B cell (primary cell): ENCODE data around the gene DPYSL4. TPM values are rescaled to one million over a fixed set of nuclear protein-coding genes. Genes with fewer than 3 reads are reported as not detected.

ENCODE experiments used
- ATAC-seq: fragments of 200-7000 bp; cut with Tn5 transposase; one replicate; pipeline ENCODE4 v1.10.0; 2021; ENCODE audit warnings: low read depth, mild to moderate bottlenecking, moderate number of reproducible peaks, moderate library complexity
- CTCF ChIA-PET: fragments of 350-600 bp; sonication (Branson Sonifier 250); formaldehyde crosslinking; loops from one replicate; lab custom pipeline; 2021; ENCODE audit warnings: antibody characterized with exemption, inconsistent platforms; lab: Charles Lee
- POLR2A ChIA-PET: fragments of 350-600 bp; sonication (Branson Sonifier 250); formaldehyde crosslinking; loops from one replicate; lab custom pipeline; 2021; ENCODE audit warnings: antibody characterized with exemption; lab: Charles Lee
- DNase-seq: peaks from one replicate; pipeline ENCODE4 v3.0.0; 2013
- H2AFZ ChIP-seq: 2 replicates; pipeline ENCODE4 v1.6.1; 2012; ENCODE audit warnings: mild to moderate bottlenecking, low read depth, low read length; ENCODE audit not compliant: insufficient read depth, poor library complexity, severe bottlenecking
- H3K27ac ChIP-seq, 2 donors: 1 replicate in 1 of 2; 2 replicates in 1 of 2; pipeline ENCODE4 v1.5.1; 2012 to 2013; ENCODE audit warnings: low read length in 2 of 2, mild to moderate bottlenecking in 2 of 2, moderate library complexity in 1 of 2
- H3K27me3 ChIP-seq, 4 experiments: fragments of 200-600 bp in 1 of 4; sonication (generic) in 1 of 4; replicated peaks in 1 of 4; 1 replicate in 2 of 4; 2 replicates in 2 of 4; pipeline versions ENCODE4 v1.6.1 to v1.7.0; 2013 to 2016; ENCODE audit warnings: low read length in 3 of 4, mild to moderate bottlenecking in 2 of 4, mixed read lengths in 1 of 4, moderate library complexity in 1 of 4; ENCODE audit not compliant: insufficient read depth in 4 of 4, control insufficient read depth in 3 of 4; ENCODE audit errors: control extremely low read depth in 1 of 4
- H3K36me3 ChIP-seq, 2 experiments: replicated peaks in 1 of 2; 1 replicate in 1 of 2; 2 replicates in 1 of 2; pipeline versions ENCODE4 v1.6.1 to v1.7.1; 2013; ENCODE audit warnings: low read length in 1 of 2; ENCODE audit not compliant: insufficient read depth in 2 of 2, control insufficient read depth in 1 of 2; ENCODE audit errors: control extremely low read depth in 1 of 2, extremely low read depth in 1 of 2
- H3K4me1 ChIP-seq, 2 donors: fragments of 200-600 bp in 1 of 2; sonication (generic) in 1 of 2; 1 replicate in 1 of 2; 2 replicates in 1 of 2; pipeline versions ENCODE4 v1.5.1 to v1.6.1; 2013 to 2017; ENCODE audit warnings: low read length in 2 of 2; ENCODE audit not compliant: control insufficient read depth in 2 of 2, insufficient read depth in 2 of 2
- H3K4me2 ChIP-seq: replicated peaks from 2 replicates; pipeline ENCODE3; 2012; ENCODE audit warnings: mild to moderate bottlenecking, low read depth, low read length; ENCODE audit not compliant: poor library complexity, severe bottlenecking
- H3K4me3 ChIP-seq, 5 experiments: fragments of 200-600 bp in 1 of 5; sonication (generic) in 1 of 5; 1 replicate in 3 of 5; 2 replicates in 2 of 5; pipeline versions ENCODE4 v1.5.1 to v1.7.0; 2011 to 2016; ENCODE audit warnings: low read length in 4 of 5, mild to moderate bottlenecking in 4 of 5, low read depth in 2 of 5, control low read depth in 1 of 5, moderate library complexity in 1 of 5; ENCODE audit not compliant: insufficient read depth in 1 of 5; ENCODE audit errors: control extremely low read depth in 1 of 5, extremely low read depth in 1 of 5
- H3K79me2 ChIP-seq: fragments of 200-600 bp; sonication (generic); one replicate; pipeline ENCODE4 v1.6.0; 2016; ENCODE audit warnings: low read length; ENCODE audit not compliant: control insufficient read depth, insufficient read depth
- H3K9ac ChIP-seq: fragments of 200-600 bp; sonication (generic); 2 replicates; pipeline ENCODE4 v1.6.1; 2017; ENCODE audit warnings: mild to moderate bottlenecking, low read length, moderate library complexity
- H3K9me3 ChIP-seq, 3 donors: one replicate each; pipeline versions ENCODE4 v1.6.1 to v1.7.1; 2013; ENCODE audit warnings: low read length in 2 of 3; ENCODE audit not compliant: control insufficient read depth in 2 of 3, insufficient read depth in 1 of 3; ENCODE audit errors: control extremely low read depth in 1 of 3
- H4K20me1 ChIP-seq: 2 replicates; pipeline ENCODE4 v1.6.0; 2012; ENCODE audit warnings: mild to moderate bottlenecking, low read length; ENCODE audit not compliant: insufficient read depth, control insufficient read depth, poor library complexity, severe bottlenecking
- H3K27ac Mint-ChIP-seq: one replicate; pipeline ENCODE4 v1.8.0; 2021; ENCODE audit warnings: mixed read lengths
- H3K27me3 Mint-ChIP-seq: one replicate; pipeline ENCODE4 v1.8.0; 2021; ENCODE audit warnings: mixed read lengths
- H3K4me1 Mint-ChIP-seq: one replicate; pipeline ENCODE4 v1.8.0; 2021; ENCODE audit warnings: mixed read lengths
- H3K4me3 Mint-ChIP-seq: one replicate; pipeline ENCODE4 v1.8.0; 2021; ENCODE audit warnings: mixed read lengths
- H3K9me3 Mint-ChIP-seq: one replicate; pipeline ENCODE4 v1.8.0; 2022; ENCODE audit warnings: mixed read lengths; ENCODE audit not compliant: insufficient read depth
- CTCF ChIP-seq: fragments of 200-600 bp; IDR thresholded peaks from one replicate; pipeline ENCODE4 v1.8.0; 2022; ENCODE audit warnings: antibody characterized with exemption, mild to moderate bottlenecking
- EZH2 ChIP-seq: IDR thresholded peaks from 2 replicates; pipeline ENCODE4 v1.6.1; 2012; ENCODE audit warnings: borderline replicate concordance, low read depth, mild to moderate bottlenecking, moderate library complexity, low read length; ENCODE audit not compliant: insufficient read depth, poor library complexity, severe bottlenecking
- WGBS: methylation state at CpG from one replicate; pipeline ENCODE4 v1.1.5; 2013; ENCODE audit warnings: missing lambda C conversion rate; ENCODE audit not compliant: insufficient coverage; 5-methylcytosine and 5-hydroxymethylcytosine counted together
- intact Hi-C: fragments of 100-400 bp; cut with micrococcal nuclease; formaldehyde crosslinking; loops from one replicate; pipeline ENCODE4 v1.10.0; 2022
- polyA plus RNA-seq: library from polyadenylated mRNA; depleted of rRNA; stranded (reverse); fragments of >200 nt; gene quantifications from 2 replicates; pipeline ENCODE4 v1.2.3, GENCODE V29; 2012
- total RNA-seq, 2 donors: library from RNA; stranded (reverse); fragments of 120-200 nt in 1 of 2; gene quantifications; 1 replicate in 1 of 2; 2 replicates in 1 of 2; pipeline versions ENCODE4 v1.2.3 to v1.2.4, GENCODE V29; 2013 to 2022

Gene DPYSL4
- total and polyA plus RNA-seq, 2 donors (not counting 1 experiment from before 2014, with no cell fraction given) = 0.03 to 0.22 TPM

- no peak overlapping the region for H3K27ac Mint-ChIP-seq
- H3K4me3 Mint-ChIP-seq = no peak overlapping the region
- Histone ChIP-seq H3K36me3 (no peaks in the 10 kb centered on the region), H3K9ac (no peak overlapping the region), H3K4me3 (no peak overlapping the region), H3K27ac (no peak overlapping the region), H3K4me2 (no peak overlapping the region), H4K20me1 (no peaks in the 10 kb centered on the region), H3K79me2 (no peaks in the 10 kb centered on the region), H2AFZ (no peak overlapping the region), H3K4me1 (no peaks in the 10 kb centered on the region), H3K27me3 (no peaks in the 10 kb centered on the region), H3K9me3 (no peaks in the 10 kb centered on the region)
- intact Hi-C loops = no loop called here
- ATAC-seq (no peak), DNase-seq (no peak)
- TF ChIP-seq EZH2 = no peak
- no peak for TF ChIP-seq CTCF
- H3K9me3 Mint-ChIP-seq = no peaks in the 10 kb centered on the region
- 91% methylated on average over 47 of the region's 48 CpGs for WGBS
- CTCF ChIA-PET = no interaction called here
- POLR2A ChIA-PET = no interaction called here
- no peaks in the 10 kb centered on the region for H3K27me3 Mint-ChIP-seq
- no peaks in the 10 kb centered on the region for H3K4me1 Mint-ChIP-seq
Observed at GRCh38 chr10:132202070-132202970, 15.6 kb downstream of the DPYSL4 start.
